ENCODE measurements around the gene LRRC46. TPM values are rescaled to one million over a fixed set of nuclear protein-coding genes. Genes with fewer than 3 reads are reported as not detected.

Gene LRRC46
- total and polyA plus RNA-seq, 2 of the 13 experiments (the other 11 are each of a cell fraction or from before 2014, with no cell fraction given) = 0.09 TPM

- TF ChIP-seq ZNF878 (CRISPR knock-in tag; IDR thresholded peaks at IDR 0.05) (no peak), ZSCAN20 (CRISPR knock-in tag; IDR thresholded peaks at IDR 0.05; ENCODE audit: borderline replicate concordance) (no peak), THAP9 (CRISPR knock-in tag; IDR thresholded peaks at IDR 0.05; ENCODE audit: borderline replicate concordance) (no peak), ZSCAN30 (CRISPR knock-in tag; IDR thresholded peaks at IDR 0.05) (no peak), ZEB1 (IDR thresholded peaks at IDR 0.05; ENCODE audit: insufficient replicate concordance, low read depth) (no peak), CAMTA2 (CRISPR knock-in tag; IDR thresholded peaks at IDR 0.05; ENCODE audit: borderline replicate concordance) (no peak), IKZF4 (CRISPR knock-in tag; IDR thresholded peaks at IDR 0.05; ENCODE audit: borderline replicate concordance, low read depth, not compliant biosample characterization) (no peak), KLF15 (CRISPR knock-in tag; IDR thresholded peaks at IDR 0.05; ENCODE audit: borderline replicate concordance) (no peak)
These were observed 29.0 kb upstream of the LRRC46 start (continued) for GRCh38 chr17:47802341-47803022.

- Histone ChIP-seq H3K27me3 (ENCODE audit: control insufficient read depth in 1 of 2, insufficient read depth in 2 of 2, low read length in 2 of 2) (peaks cover 4 to 16% of the 10 kb centered on the region in 2 experiments; a peak in 3 of 5 replicates), H3K9me3 (ENCODE audit: low read length) (no peaks in the 10 kb centered on the region), H3K36me3 (replicated peaks in 1 of 2; ENCODE audit: control insufficient read depth in 1 of 2, insufficient read depth in 2 of 2, low read length in 2 of 2) (no peaks in the 10 kb centered on the region; a peak in 3 of 5 replicates), H3K4me2 (ENCODE audit: low read depth, low read length) (no peak overlapping the region), H2AFZ (ENCODE audit: low read length) (no peak overlapping the region), H3K9ac (ENCODE audit: insufficient read depth, low read depth, low read length) (no peak overlapping the region), H3K4me3 (replicated peaks in 1 of 3; ENCODE audit: insufficient read depth in 1 of 3, low read depth in 2 of 3, low read length in 3 of 3) (no peak overlapping the region), H3K27ac (ENCODE audit: extremely low read length, insufficient read depth, low read length) (no peak overlapping the region), H3K4me1 (ENCODE audit: insufficient read depth, low read length) (no peaks in the 10 kb centered on the region), H3K79me2 (ENCODE audit: insufficient read depth, low read length) (no peaks in the 10 kb centered on the region), H4K20me1 (ENCODE audit: insufficient read depth, low read length) (peaks cover 4% of the 10 kb centered on the region; the same call in 1 of the 2 replicates)
- ATAC-seq = no peak
- no peak for FAIRE-seq
- POLR2A ChIA-PET = no interaction called here
- no TSS peak for BruUV-seq (replicated peaks)
- intact Hi-C loops (cut with micrococcal nuclease; ENCODE audit: unreplicated experiment) = no loop called here
- WGBS (ENCODE audit: low lambda C conversion rate) = 0% methylated on average over 5 of the region's 5 CpGs
- CTCF ChIA-PET (ENCODE audit: low intra/inter-chr PET ratio, low total read pairs) = interaction anchor here (2.2 kb wide), 1 partner anchor 27 kb away, joined by 15 read pairs; no protein-coding TSS in a partner anchor
- in situ Hi-C loops (cut with HindIII; ENCODE audit: extremely low pct_ligation_motif_present, low pct_unique_long_range_greater_than_20kb) = no loop called here
- no peak for DNase-seq (ENCODE audit: low spot score)
- TF ChIP-seq ZNF770 (CRISPR knock-in tag; IDR thresholded peaks at IDR 0.05) = no peak
- no peak for TF ChIP-seq AKAP8 (CRISPR knock-in tag; IDR thresholded peaks at IDR 0.05)
These were observed 28.3 kb upstream of the LRRC46 start for GRCh38 chr17:47803201-47803600.

Data from HepG2 (cell line).